ENCODE data around the gene VAX1. TPM values are rescaled to one million over a fixed set of nuclear protein-coding genes. Genes with fewer than 3 reads are reported as not detected.

Gene VAX1
- total and polyA plus RNA-seq, 2 donors from 2014 or later: not detected

GRCh38 chr10:117169480-117169879, 31.4 kb upstream of the VAX1 start:
- DNase-seq: no peak
- Histone ChIP-seq H3K9ac (ENCODE audit: low read length in 3 of 3) (no peak overlapping the region), H3K27me3 (ENCODE audit: control insufficient read depth, insufficient read depth, low read length) (peaks cover 69% of the 10 kb centered on the region), H3K4me3 (ENCODE audit: low read length in 3 of 3) (no peak overlapping the region), H3K4me1 (ENCODE audit: control insufficient read depth in 2 of 3, insufficient read depth in 2 of 3, low read depth in 1 of 3, low read length in 3 of 3) (peaks cover 0 to 17% (median 3%) of the 10 kb centered on the region in 3 donors), H3K36me3 (ENCODE audit: control insufficient read depth in 2 of 3, insufficient read depth in 3 of 3, low read length in 3 of 3) (no peaks in the 10 kb centered on the region), H3K27ac (ENCODE audit: low read depth in 2 of 2, low read length in 2 of 2) (no peak overlapping the region), H3K9me3 (ENCODE audit: control insufficient read depth in 2 of 3, insufficient read depth in 1 of 3, low read length in 3 of 3) (no peaks in the 10 kb centered on the region)
- FAIRE-seq: no peak
- TF ChIP-seq, protein P1, sequence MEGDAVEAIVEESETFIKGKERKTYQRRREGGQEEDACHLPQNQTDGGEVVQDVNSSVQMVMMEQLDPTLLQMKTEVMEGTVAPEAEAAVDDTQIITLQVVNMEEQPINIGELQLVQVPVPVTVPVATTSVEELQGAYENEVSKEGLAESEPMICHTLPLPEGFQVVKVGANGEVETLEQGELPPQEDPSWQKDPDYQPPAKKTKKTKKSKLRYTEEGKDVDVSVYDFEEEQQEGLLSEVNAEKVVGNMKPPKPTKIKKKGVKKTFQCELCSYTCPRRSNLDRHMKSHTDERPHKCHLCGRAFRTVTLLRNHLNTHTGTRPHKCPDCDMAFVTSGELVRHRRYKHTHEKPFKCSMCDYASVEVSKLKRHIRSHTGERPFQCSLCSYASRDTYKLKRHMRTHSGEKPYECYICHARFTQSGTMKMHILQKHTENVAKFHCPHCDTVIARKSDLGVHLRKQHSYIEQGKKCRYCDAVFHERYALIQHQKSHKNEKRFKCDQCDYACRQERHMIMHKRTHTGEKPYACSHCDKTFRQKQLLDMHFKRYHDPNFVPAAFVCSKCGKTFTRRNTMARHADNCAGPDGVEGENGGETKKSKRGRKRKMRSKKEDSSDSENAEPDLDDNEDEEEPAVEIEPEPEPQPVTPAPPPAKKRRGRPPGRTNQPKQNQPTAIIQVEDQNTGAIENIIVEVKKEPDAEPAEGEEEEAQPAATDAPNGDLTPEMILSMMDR (IDR thresholded peaks at IDR 0.05; ENCODE audit: borderline replicate concordance, extremely low read depth, insufficient read depth): no peak
- intact Hi-C loops (cut with DNase I): no loop called here

- H3K4me3 ChIP-seq (ENCODE audit: low read length in 3 of 3): no peak overlapping the region
- no peak overlapping the region for H3K27ac ChIP-seq (ENCODE audit: low read depth in 2 of 2, low read length in 2 of 2)
- H3K9ac ChIP-seq (ENCODE audit: low read length in 3 of 3): no peak overlapping the region
- FAIRE-seq (no peak), DNase-seq (peak in 1 of 5 donors; percentile 47)
- H3K36me3 ChIP-seq (ENCODE audit: control insufficient read depth in 2 of 3, insufficient read depth in 3 of 3, low read length in 3 of 3): no peaks in the 10 kb centered on the region
- intact Hi-C loops (cut with DNase I): no loop called here
- no peaks in the 10 kb centered on the region for H3K9me3 ChIP-seq (ENCODE audit: control insufficient read depth in 2 of 3, insufficient read depth in 1 of 3, low read length in 3 of 3)
- H3K4me1 ChIP-seq (ENCODE audit: control insufficient read depth in 2 of 3, insufficient read depth in 2 of 3, low read depth in 1 of 3, low read length in 3 of 3): peaks cover 0 to 17% (median 0%) of the 10 kb centered on the region in 3 donors
- H3K27me3 ChIP-seq (ENCODE audit: control insufficient read depth, insufficient read depth, low read length): peaks cover 76% of the 10 kb centered on the region
- TF ChIP-seq, protein P1 (IDR thresholded peaks at IDR 0.05; ENCODE audit: borderline replicate concordance, extremely low read depth, insufficient read depth): no peak
Measured at GRCh38 chr10:117168729-117169128, 30.7 kb upstream of the VAX1 start.

GRCh38 chr10:117167789-117168674, 30.0 kb upstream of the VAX1 start:
- intact Hi-C loops (cut with DNase I): no loop called here
- TF ChIP-seq, protein P1 (IDR thresholded peaks at IDR 0.05; ENCODE audit: borderline replicate concordance, extremely low read depth, insufficient read depth): peak; percentile 82
- H3K4me3 ChIP-seq (ENCODE audit: low read length in 3 of 3): peak overlapping the region in 1 of 3 donors; percentile 37
- H3K27me3 ChIP-seq (ENCODE audit: control insufficient read depth, insufficient read depth, low read length): peaks cover 80% of the 10 kb centered on the region
- FAIRE-seq (no peak), DNase-seq (peak; percentile 74 to 84 (median 76))
- no peak overlapping the region for H3K27ac ChIP-seq (ENCODE audit: low read depth in 2 of 2, low read length in 2 of 2)
- peaks cover 0 to 19% (median 0%) of the 10 kb centered on the region in 3 donors for H3K4me1 ChIP-seq (ENCODE audit: control insufficient read depth in 2 of 3, insufficient read depth in 2 of 3, low read depth in 1 of 3, low read length in 3 of 3)
- no peaks in the 10 kb centered on the region for H3K9me3 ChIP-seq (ENCODE audit: control insufficient read depth in 2 of 3, insufficient read depth in 1 of 3, low read length in 3 of 3)
- no peaks in the 10 kb centered on the region for H3K36me3 ChIP-seq (ENCODE audit: control insufficient read depth in 2 of 3, insufficient read depth in 3 of 3, low read length in 3 of 3)
- H3K9ac ChIP-seq (ENCODE audit: low read length in 3 of 3): no peak overlapping the region
